NK-92 treated with Interleukin-12 subunit alpha and Interleukin-12 subunit beta, amount 100 ng/mL, for 24 hours (cell line): ENCODE data around the gene LMOD1.
"Not testable (repeated sequence)": the region's sequence is repeated elsewhere in the genome, so short reads cannot be mapped to it uniquely, and the experiment has no call there.

Experiments used
- DNase-seq: peaks from one replicate; lab custom pipeline; 2025; lab: John Stamatoyannopoulos, UW

The LMOD1 gene

GRCh38 chr1:201946224-201946908 lies at the start of gene LMOD1:
LMOD1 (minus strand) TSS chr1:201946548; CDS start chr1:201946340, 208 bp downstream.
- no peak for DNase-seq

DNA sequence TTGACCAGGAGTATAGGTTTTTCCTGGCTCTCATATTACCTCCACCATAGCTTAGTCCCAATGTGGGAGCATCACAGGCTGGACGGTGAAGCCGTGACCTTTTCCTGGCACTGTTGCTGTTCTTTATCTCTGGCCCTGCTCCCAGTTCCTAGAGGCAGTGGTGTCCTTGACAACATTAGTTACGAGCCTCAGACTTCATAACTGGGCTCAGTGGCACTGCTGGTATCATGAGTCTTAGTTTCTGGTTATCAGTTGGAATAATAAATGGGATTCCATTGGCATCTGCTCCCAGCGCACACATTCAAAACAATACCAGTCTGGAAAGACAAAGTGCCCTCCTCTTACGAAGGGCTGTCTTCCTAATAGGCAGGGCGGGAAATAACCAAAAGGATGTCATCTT lies 44.1 kb upstream of the LMOD1 start:
- no peak for DNase-seq

GRCh38 chr1:201989354-201990128 lies 43.2 kb upstream of the LMOD1 start:
- no peak for DNase-seq

DNA sequence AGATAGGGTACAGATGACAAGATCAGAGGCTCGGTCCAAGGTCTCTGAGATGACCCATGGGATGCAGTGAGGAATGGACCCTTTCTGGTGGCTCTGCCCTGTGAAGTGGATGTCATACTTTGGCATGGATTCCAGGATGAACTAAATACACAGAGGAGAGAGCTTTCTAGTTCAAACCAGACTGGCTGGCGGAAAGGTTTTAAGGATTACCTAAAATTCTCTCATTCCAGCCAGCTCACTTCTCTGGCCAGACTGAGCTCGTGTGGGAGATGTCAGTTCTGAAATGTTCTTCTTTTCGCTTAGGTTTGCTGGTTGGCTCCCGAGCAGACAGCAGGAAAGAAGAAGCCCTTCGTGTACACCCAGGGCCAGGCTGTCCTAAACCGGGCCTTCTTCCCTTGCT lies 42.3 kb upstream of the LMOD1 start:
- no peak for DNase-seq

- no peak for DNase-seq
Measured at GRCh38 chr1:201985355-201985754, 39.0 kb upstream of the LMOD1 start.

- DNase-seq, result no peak
Measured at GRCh38 chr1:201984446-201984845, 38.1 kb upstream of the LMOD1 start.

- DNase-seq, result no peak
Measured at GRCh38 chr1:201983380-201983805, 37.0 kb upstream of the LMOD1 start.

- peak; percentile 41 for DNase-seq
Measured at GRCh38 chr1:201982623-201983379, 36.5 kb upstream of the LMOD1 start, which contains the start of gene RNPEP. RNPEP (plus strand) TSS chr1:201982648; CDS start chr1:201982667, 19 bp downstream.

- no peak for DNase-seq
Measured at GRCh38 chr1:201982082-201982622, 35.8 kb upstream of the LMOD1 start.

GRCh38 chr1:201970334-201971159 lies 24.2 kb upstream of the LMOD1 start:
- no peak for DNase-seq

GRCh38 chr1:201968202-201968925 lies 22.0 kb upstream of the LMOD1 start:
- no peak for DNase-seq

GRCh38 chr1:201966171-201966570 lies 19.8 kb upstream of the LMOD1 start:
- no peak for DNase-seq

GRCh38 chr1:201964261-201964660 lies 17.9 kb upstream of the LMOD1 start:
- no peak for DNase-seq

- not testable (repeated sequence) for DNase-seq
Measured at GRCh38 chr1:201962382-201962781, 16.0 kb upstream of the LMOD1 start.

DNA sequence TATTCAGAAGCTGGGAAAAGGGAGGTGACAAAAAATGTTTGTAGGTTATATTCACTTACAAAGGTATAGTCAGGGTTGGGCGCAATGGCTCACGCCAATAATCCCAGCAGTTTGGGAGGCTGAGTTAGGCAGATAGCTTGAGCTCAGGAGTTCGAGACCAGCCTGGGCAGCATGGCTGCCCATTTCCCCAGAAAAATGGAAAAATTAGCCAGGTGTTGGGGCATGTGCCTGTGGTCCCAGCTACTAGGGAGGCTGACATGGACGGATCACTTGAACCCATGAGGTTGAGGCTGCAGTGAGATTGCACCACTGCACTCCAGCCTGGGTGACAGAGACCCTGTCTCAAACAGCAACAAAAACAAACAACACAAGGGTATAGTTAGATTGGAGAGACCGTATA lies 12.0 kb upstream of the LMOD1 start:
- no peak for DNase-seq

DNA sequence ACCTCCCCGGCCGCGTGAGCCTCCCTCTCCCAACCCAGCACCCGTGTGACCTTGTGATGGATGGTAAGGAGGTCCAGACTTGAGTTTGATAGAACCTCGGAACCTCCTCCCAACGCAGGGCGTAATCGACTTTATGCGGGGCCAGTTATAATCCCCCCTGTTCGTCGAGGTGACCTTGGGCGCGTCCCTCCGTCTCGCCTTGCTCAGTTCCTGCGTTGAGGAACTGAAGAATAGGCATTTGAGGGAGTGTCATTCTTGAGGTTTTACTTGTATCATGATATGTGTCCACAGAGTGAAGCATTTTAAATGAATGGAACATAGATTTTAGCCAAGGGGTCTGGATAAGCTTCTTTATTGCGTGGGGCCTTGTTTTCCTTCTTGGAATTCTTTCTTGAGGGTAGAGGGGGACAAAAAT lies 9.4 kb upstream of the LMOD1 start:
- no peak for DNase-seq

- DNase-seq, result peak; percentile 94
Measured at GRCh38 chr1:201955009-201955728, 8.8 kb upstream of the LMOD1 start, which contains the start of gene TIMM17A. TIMM17A (plus strand) TSS chr1:201955503; CDS start chr1:201955527, 24 bp downstream.

DNA sequence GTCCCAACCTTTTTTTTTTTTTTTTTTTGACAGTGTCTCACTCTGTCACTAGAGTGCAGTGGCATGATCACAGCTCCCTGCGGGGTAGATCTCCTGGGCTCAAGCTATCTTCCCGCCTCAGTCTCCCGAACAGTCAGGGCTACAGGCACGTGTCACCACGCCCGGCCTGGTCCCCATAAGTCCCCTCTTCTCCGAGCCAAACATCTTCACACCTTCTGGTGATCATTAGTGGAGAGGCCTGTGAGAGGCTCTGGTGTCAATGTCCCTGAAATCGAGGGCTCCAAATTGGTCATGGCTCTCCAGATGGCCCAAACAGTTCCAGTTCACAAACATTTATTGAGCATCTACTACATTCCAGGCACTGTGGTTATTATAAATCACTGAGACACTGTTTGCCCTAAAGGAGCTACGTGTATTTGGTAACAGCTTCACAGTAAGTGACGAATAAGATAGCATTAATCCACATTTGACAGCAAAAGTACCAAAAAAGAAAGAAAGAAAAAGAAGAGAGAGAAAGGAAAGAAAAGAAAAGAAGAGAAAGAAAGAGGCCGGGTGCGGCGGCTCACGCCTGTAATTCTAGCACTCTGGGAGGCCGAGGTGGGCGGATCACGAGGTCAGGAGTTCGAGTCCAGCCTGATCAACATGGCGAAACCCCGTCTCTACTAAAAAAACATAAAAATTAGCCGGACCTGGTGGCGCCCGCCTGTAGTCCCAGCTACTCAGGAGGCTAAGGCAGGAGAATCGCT lies 8.1 kb upstream of the LMOD1 start:
- no peak for DNase-seq

GRCh38 chr1:201949491-201949890 lies 3.1 kb upstream of the LMOD1 start:
- DNase-seq, result no peak
